ENCODE data around the gene CCR8.
A peak's percentile ranks its signal among the peaks of the same experiment; 100 is the strongest.

CCR8 gene, protein sequence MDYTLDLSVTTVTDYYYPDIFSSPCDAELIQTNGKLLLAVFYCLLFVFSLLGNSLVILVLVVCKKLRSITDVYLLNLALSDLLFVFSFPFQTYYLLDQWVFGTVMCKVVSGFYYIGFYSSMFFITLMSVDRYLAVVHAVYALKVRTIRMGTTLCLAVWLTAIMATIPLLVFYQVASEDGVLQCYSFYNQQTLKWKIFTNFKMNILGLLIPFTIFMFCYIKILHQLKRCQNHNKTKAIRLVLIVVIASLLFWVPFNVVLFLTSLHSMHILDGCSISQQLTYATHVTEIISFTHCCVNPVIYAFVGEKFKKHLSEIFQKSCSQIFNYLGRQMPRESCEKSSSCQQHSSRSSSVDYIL

GRCh38 chr3:39329493-39329892 is at the start of gene CCR8:
Gene CCR8, plus strand, starts transcription at chr3:39329709. Its CDS starts 2,623 bp downstream, at chr3:39332332.
- peak in 1 of 2 donors; percentile 30 for DNase-seq

DNA sequence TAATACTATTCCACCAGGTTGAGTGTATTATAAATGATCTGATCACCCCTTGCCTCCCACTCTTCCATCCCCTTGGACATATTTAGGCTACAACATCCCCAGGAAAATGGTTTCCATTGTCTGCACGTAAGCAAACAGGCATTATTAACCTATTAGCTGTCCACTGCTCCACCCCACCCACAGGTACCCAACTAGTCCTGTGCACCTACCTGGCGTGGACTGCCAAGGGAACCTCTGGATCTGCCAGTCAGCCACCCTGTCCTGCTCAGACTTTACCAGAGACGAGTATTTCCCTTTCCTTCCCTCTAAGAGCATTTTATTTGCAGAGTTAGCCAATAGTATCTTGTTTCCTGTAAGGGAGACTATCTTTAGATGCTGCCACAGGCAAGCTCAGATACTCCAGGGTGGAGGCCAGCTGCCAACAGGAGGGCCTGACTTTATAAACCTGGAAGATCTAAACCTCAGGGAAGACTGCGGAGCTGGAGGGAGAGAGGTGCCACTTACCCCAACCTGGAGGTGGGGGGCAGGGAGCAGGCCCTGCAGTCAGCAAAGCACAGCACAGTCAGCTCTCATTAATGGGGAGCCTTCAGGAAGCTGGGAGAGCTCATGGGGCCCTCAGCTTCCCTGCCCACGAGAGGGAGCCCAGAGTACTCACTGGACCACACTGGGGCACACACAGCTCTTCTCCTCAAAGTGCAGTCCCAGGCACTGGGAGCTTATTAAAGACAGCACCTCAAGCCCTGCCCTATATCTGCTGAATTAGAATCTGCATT is 49.6 kb upstream of the CCR8 start, which contains the start of gene CX3CR1:
Gene CX3CR1, minus strand, starts transcription at position 292 of the 773 bp plus-strand sequence. CDS start 13,527 bp downstream, outside the sequence.
- no peak for DNase-seq

DNA sequence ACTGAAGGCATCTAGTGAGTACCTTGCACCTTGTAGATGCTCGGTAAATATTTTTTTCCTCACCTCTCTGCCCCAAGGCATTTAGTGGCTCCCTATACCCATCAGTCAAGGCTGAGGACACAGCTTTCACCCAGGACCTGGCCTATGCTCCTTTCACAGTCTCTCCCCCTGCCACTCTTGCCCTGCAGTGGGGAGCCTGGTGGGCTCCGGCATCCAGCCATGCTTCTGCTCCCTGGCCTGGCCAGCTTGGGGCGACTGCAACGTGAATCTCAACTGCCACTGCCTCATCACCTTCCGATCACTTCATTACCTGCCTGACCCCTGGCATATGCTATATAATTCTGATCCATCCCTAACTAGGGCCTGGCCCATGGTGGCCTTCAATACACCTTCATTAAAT is 48.9 kb upstream of the CCR8 start:
- DNase-seq = no peak

- DNase-seq = no peak
Observed at GRCh38 chr3:39281533-39281932, 48.0 kb upstream of the CCR8 start.

GRCh38 chr3:39282057-39282456 is 47.5 kb upstream of the CCR8 start:
- no peak for DNase-seq

DNA sequence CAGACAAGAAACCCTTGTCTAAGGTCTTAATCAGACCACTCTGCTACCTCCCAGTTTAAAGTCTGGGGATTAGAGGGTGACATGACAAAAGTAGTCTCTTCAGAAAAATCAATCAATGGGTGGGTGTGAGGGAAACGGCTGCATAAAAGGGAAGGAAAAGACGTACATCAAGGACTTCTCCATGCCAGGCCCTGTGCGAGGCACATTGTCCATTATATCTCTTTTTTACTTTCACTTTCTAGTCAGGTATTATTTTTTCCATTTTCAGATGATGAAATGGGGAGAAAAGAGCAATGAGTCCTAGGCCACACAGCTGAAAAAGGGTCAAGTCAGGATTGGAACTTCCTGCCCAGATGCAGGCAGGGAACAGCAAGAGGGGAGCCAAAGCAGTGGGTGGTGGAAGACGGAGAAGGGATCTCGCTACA is 45.0 kb upstream of the CCR8 start:
- no peak for DNase-seq

DNA sequence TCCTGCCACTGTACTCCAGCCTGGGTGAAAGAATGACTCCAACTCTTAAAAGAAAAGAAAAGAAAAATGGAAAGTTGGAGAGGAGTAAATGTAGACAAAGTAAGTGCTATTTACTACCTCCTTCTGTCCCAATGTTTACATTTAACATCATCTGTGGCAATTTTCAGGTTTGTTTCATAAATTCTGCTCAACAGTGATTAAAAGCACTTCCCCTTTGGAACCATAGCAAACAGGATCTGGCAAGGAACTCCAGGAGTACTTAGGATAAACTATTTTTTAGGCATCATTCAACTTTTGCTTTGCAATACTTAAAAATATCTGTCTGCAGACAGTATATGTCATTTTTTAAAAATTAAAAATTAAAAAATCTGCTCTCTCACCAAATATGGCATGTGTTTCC is 44.2 kb upstream of the CCR8 start:
- DNase-seq = no peak

DNA sequence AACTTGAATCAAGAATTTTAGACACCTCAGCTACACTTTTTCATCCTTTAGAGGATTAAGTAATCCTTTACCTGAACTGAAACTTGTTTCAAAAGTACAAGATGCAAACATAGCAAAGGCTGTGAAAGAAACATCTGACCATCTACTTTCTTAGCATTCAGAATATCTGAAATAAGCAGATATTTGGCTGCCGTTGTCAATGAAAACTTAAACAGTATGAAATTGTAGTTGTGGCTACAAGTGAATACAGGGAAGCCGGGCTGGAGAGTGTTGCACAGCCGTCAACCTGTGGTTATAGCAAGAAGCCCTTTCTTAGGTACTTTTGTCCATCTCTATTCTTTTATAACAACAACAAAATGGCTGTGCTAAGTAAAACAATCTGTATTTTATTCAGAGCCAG is 42.7 kb upstream of the CCR8 start:
- DNase-seq = no peak

GRCh38 chr3:39287216-39288164 is 42.0 kb upstream of the CCR8 start:
- no peak for DNase-seq

DNA sequence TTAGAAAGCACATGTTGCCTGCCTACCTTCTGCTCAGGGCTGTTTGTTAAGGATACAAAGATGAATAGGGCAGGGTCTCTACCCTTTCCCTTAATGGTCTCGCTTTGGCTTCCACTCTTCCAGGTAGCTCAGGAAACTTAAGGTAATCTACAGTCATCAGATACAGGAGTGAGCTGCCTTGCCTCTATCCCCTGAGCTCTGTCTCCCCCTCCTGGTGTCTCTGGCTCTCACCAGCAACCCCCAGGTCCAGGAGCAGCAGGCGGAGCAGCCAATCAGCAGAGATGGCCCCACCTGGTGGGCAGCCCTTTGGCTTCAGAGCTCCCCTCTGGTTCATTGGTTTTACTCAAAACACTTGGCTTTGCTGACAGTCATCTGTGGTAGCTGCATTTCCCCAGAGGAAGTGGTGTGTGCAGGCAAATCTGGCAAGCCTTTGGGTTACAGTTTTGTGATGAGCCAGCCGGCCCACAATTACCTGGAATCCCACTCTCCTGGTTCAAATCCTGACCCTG is 41.2 kb upstream of the CCR8 start:
- DNase-seq = peak; percentile 89 to 90

GRCh38 chr3:39289107-39289506 is 40.4 kb upstream of the CCR8 start:
- no peak for DNase-seq

DNA sequence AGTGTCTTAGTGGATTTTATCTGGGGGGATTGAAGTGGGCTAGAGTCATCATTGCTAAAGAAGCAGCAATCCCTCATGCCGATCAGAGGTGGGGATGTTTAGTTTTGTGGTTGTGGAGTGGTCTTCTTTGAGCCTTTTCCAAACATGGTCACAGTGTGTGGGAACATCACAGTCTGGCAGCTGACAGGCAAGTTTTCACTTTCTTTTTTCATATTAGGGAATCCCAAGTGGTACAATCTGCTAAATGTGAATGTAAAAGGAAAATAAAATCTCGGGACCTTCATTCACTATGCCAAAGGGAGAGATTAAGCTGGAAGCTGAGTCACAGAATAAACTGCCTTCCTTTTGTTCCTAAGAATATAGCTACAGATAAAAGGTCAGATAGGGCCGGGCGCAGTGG is 39.3 kb upstream of the CCR8 start:
- no peak for DNase-seq

DNA sequence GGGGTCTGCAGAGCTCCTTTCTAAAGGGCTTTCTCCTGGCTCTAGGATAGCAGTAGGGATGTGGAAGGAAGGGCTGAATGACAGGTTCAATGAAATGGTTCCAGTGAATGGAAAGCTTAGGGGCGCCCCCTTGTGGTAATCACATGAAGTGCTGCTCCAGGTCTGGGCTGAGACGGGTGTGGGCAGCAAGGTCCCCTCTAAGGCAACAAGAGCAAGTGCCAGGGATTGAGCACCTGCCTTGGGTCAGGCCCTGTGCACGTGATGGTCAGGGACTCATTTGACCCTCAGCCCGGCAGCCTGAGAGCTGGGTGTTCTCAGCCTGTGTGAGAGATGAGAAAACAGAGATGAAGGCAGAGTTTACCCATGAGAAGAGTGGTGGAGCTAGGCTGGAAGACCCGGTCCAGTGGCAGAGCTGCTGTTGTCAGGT is 37.6 kb upstream of the CCR8 start:
- peak; percentile 71 to 78 for DNase-seq

DNA sequence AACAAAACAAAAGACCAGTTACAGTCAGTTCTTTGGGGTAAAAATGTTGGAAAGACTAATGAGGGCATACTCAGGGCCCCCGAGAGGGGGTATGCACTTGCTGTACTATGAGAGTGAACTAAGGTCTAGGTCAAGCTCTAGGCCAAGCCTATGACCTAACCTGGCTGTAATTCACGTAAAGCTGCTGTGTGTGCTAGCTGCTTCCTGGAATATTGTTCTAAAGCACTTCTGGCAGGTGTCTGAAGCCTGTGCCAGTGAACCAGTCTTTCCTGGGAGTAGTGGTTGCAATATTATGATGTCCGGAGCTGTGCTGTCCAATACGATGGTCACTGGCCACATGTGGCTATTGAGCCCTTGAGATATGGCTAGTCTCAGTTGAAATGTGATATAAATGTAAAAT is 36.5 kb upstream of the CCR8 start:
- no peak for DNase-seq

- DNase-seq = no peak
Observed at GRCh38 chr3:39294446-39295183, 34.9 kb upstream of the CCR8 start.

- DNase-seq = no peak
Observed at GRCh38 chr3:39295184-39295775, 34.2 kb upstream of the CCR8 start.

- DNase-seq = no peak
Observed at GRCh38 chr3:39296197-39297077, 33.1 kb upstream of the CCR8 start.

DNA sequence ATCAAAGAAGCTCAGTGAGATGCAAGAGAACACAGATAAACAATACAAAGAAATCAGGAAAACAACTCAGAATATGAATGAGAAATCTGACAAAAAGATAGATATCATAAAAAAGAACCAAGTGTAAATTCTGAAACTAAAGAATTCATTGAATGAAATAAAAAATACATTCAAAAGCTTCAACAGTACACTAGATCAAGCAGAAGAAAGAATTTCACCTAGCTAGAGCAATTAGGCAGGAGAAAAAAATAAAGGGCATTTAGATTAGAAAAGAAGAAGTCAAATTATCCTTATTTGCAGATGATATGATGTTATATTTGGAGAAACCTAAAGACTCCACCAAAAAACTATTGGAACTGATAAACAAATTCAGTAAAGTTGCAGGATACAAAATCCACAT is 30.2 kb upstream of the CCR8 start:
- DNase-seq = no peak

DNA sequence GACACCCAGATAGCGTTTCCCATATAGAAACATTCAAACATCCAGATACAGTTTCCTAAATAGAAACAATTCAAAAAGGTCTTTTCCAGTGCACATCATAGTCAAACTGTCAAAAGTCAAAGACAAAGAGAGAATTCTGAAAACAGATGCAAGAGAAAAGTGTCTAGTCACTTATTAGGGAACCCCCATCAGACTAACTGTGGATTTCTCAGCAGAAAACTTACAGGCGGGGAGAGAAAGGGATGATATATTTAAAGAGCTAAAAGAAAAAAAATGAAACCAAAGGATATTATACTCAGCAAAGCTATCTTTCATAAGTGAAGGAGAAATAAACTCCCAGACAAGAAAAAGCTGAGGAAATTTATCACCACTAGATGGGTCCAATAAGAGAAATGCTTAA is 27.3 kb upstream of the CCR8 start:
- no peak for DNase-seq

DNA sequence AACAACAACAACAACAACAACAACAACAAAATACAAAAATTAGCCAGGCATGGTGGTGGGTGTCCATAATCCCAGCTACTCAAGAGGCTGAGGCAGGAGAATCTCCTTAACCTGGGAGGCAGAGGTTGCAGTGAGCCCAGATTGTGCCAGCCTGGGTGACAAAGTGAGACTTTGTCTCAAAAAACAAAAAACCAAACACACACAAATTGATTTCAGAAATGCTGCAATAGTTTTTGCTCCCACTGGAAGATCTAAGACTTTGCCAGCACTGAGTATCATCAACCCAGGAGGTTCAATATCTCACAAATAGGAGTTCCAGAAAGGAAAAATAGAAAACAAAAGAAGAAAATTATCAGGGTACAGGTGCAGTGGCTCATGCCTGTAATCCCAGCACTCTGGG is 16.2 kb upstream of the CCR8 start:
- no peak for DNase-seq

- DNase-seq = no peak
Observed at GRCh38 chr3:39315420-39315819, 14.1 kb upstream of the CCR8 start.
